A673 (cell line): ENCODE measurements around the gene NXNL2. TPM values are rescaled to one million over a fixed set of nuclear protein-coding genes. Genes with fewer than 3 reads are reported as not detected.

Experiments
- BruUV-seq: library from RNA; stranded (reverse); fragments of 400-500 nt; replicated peaks from 2 replicates; lab custom pipeline; 2021; lab: Mats Ljungman, UMichigan
- CTCF ChIA-PET: fragments of 300-600 bp; sonication (Branson Sonifier 250); formaldehyde crosslinking; loops from one replicate; lab custom pipeline; 2022; ENCODE audit warnings: antibody characterized with exemption; lab: Charles Lee
- POLR2A ChIA-PET: fragments of 300-600 bp; sonication (Branson Sonifier 250); formaldehyde crosslinking; loops from one replicate; lab custom pipeline; 2022; ENCODE audit warnings: antibody characterized with exemption; ENCODE audit not compliant: low non-redundant PET; lab: Charles Lee
- DNase-seq: peaks from one replicate; pipeline ENCODE4 v3.0.0-alpha.2; 2015; ENCODE audit warnings: low spot score
- H3K27ac ChIP-seq: fragments of 200-600 bp; sonication (generic); 2 replicates; pipeline ENCODE4 v1.5.1; 2016; ENCODE audit warnings: mixed run types, low read depth, mild to moderate bottlenecking, mixed read lengths, antibody characterized with exemption, low read length; ENCODE audit not compliant: poor library complexity, severe bottlenecking
- H3K27me3 ChIP-seq: fragments of 200-600 bp; sonication (generic); replicated peaks from 2 replicates; pipeline ENCODE4 v1.6.1; 2017; ENCODE audit warnings: mixed run types, low read depth, mild to moderate bottlenecking, mixed read lengths, antibody characterized with exemption, low read length; ENCODE audit not compliant: insufficient read depth, poor library complexity
- H3K36me3 ChIP-seq: fragments of 200-600 bp; sonication (generic); 2 replicates; pipeline ENCODE4 v1.6.1; 2016; ENCODE audit warnings: mixed run types, mild to moderate bottlenecking, mixed read lengths, antibody characterized with exemption, low read length; ENCODE audit not compliant: insufficient read depth, poor library complexity, severe bottlenecking
- H3K4me1 ChIP-seq: fragments of 200-600 bp; sonication (generic); 2 replicates; pipeline ENCODE4 v1.6.1; 2017; ENCODE audit warnings: mixed run types, mild to moderate bottlenecking, mixed read lengths, antibody characterized with exemption, low read length; ENCODE audit not compliant: insufficient read depth, poor library complexity, severe bottlenecking
- H3K4me3 ChIP-seq: fragments of 200-600 bp; sonication (generic); 2 replicates; pipeline ENCODE4 v1.5.1; 2016; ENCODE audit warnings: low read depth, mixed run types, mild to moderate bottlenecking, mixed read lengths, low read length; ENCODE audit not compliant: poor library complexity, severe bottlenecking
- H3K9me3 ChIP-seq: fragments of 200-600 bp; sonication (generic); 2 replicates; pipeline ENCODE4 v1.6.1; 2016; ENCODE audit warnings: mixed run types, low read depth, mild to moderate bottlenecking, mixed read lengths, antibody characterized with exemption, low read length; ENCODE audit not compliant: poor library complexity, severe bottlenecking
- EZH2 ChIP-seq: fragments of 200-600 bp; sonication (generic); IDR thresholded peaks from 2 replicates; pipeline ENCODE4 v1.6.1; 2017; ENCODE audit warnings: borderline replicate concordance, low read depth, mild to moderate bottlenecking, mixed read lengths, antibody characterized with exemption, low read length; ENCODE audit not compliant: poor library complexity, severe bottlenecking
- intact Hi-C: fragments of 100-400 bp; cut with micrococcal nuclease; formaldehyde crosslinking; loops from one replicate; pipeline ENCODE4 v1.10.0; 2022; ENCODE audit not compliant: unreplicated experiment
- total RNA-seq: library from RNA; stranded (reverse); gene quantifications from 2 replicates; pipeline ENCODE4 v1.2.3, GENCODE V29; 2021
- TF ChIP-seq, protein P1 (sequence below): fragments of 300-800, 200-600 bp; sonication (generic); conservative IDR thresholded peaks from 2 replicates; pipeline ENCODE4 v1.5.1; 2017; ENCODE audit warnings: low read depth, mild to moderate bottlenecking, antibody characterized with exemption, low read length, moderate library complexity, mixed read lengths

The NXNL2 gene
- total RNA-seq, 1 experiment from 2014 or later: 1.3 TPM

DNA sequence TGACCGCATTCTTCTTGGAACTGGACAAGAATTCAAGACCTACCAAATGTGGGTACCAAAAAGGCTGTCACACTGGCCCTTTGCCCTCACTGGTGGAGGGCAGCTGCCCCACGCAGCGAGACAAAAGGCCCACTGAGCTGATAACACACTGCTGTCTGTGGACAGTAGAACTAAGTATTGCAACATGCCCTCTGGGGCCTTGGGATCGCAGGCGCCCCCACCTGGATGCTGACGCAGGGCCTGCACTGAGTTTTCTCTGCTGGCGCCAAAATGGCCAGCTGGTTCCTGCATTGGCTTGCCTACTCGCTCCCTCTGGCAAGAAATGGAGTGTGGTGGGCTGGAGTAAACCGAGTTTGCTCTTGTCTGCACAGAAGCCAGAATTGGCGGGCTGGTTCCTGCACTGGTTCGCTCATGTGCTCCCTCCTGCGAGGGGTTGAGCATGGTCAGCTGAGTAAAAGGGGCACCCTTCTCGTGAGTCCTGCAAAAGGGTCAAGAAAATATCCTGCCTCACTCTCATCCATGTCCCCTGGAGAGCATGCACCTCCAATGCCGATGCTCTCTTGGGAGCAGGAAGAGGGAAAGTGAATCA lies 55.7 kb downstream of the NXNL2 start:
- Histone ChIP-seq H3K27ac (no peak overlapping the region), H3K4me3 (no peak overlapping the region), H3K4me1 (peaks cover 6% of the 10 kb centered on the region), H3K27me3 (no peaks in the 10 kb centered on the region), H3K36me3 (no peaks in the 10 kb centered on the region), H3K9me3 (peaks cover 7% of the 10 kb centered on the region)
- BruUV-seq: no TSS peak
- DNase-seq: peak; percentile 39
- POLR2A ChIA-PET: no interaction called here
- TF ChIP-seq, protein P1, sequence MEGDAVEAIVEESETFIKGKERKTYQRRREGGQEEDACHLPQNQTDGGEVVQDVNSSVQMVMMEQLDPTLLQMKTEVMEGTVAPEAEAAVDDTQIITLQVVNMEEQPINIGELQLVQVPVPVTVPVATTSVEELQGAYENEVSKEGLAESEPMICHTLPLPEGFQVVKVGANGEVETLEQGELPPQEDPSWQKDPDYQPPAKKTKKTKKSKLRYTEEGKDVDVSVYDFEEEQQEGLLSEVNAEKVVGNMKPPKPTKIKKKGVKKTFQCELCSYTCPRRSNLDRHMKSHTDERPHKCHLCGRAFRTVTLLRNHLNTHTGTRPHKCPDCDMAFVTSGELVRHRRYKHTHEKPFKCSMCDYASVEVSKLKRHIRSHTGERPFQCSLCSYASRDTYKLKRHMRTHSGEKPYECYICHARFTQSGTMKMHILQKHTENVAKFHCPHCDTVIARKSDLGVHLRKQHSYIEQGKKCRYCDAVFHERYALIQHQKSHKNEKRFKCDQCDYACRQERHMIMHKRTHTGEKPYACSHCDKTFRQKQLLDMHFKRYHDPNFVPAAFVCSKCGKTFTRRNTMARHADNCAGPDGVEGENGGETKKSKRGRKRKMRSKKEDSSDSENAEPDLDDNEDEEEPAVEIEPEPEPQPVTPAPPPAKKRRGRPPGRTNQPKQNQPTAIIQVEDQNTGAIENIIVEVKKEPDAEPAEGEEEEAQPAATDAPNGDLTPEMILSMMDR: peak; percentile 52
- TF ChIP-seq EZH2: no peak
- CTCF ChIA-PET: no interaction called here
- intact Hi-C loops: loop anchor here (10.0 kb wide), 2 partner anchors 154 to 694 kb away; no protein-coding TSS in a partner anchor

DNA sequence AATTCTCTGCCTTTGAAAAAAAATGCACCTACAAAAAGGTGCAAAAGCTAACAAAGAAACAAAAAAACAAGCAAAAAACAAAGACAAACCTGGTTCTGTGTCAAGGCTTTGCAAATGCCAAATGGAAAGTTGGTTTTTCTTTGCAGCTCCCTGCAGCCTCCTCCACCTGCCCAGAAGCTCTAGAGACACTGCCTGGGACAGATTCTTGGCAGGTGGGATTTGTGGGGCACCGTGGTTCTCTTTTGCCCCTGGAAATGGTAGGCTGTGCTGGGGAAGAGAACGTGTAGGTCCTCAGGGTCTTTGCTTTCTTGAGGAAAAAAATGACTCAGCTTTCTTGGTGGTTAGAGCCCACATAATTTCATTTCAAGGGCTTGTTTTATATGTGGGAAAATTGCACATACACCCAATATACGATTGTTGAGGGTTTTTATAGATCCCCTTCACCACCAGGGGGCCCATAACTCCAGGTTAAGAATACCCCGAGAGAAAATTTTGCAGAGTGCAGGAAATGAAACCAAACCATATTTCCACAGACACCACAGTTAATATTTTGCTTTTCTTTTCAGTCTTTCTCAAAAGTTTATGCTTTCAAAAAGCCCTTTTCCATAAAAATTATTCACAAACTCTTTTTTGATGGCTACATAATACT lies 58.7 kb downstream of the NXNL2 start:
- TF ChIP-seq EZH2: no peak
- TF ChIP-seq, protein P1: peak; percentile 74
- no peaks in the 10 kb centered on the region for H3K36me3 ChIP-seq
- POLR2A ChIA-PET: no interaction called here
- intact Hi-C loops: loop anchor here (1.0 to 10.0 kb wide), 3 partner anchors 151 to 691 kb away; no protein-coding TSS in a partner anchor
- H3K27me3 ChIP-seq: no peaks in the 10 kb centered on the region
- H3K27ac ChIP-seq: no peak overlapping the region
- BruUV-seq: no TSS peak
- CTCF ChIA-PET: interaction anchor here (0.5 to 0.7 kb wide), 2 partner anchors 59 to 407 kb away, joined by 3 to 5 read pairs; no protein-coding TSS in a partner anchor
- peak; percentile 85 for DNase-seq
- peaks cover 6% of the 10 kb centered on the region for H3K4me1 ChIP-seq
- H3K4me3 ChIP-seq: no peak overlapping the region
- no peaks in the 10 kb centered on the region for H3K9me3 ChIP-seq

Other genes starting within 250 kb of the NXNL2 start
- 157 and 164 TPM in 2 replicates for gene SPIN1, start 146.7 kb upstream of the NXNL2 start, total RNA-seq